ENCODE results near the gene ELF5.

- TF ChIP-seq CTCF (IDR thresholded peaks at IDR 0.05) (no peak), ZFX (IDR thresholded peaks at IDR 0.05; ENCODE audit: borderline replicate concordance) (no peak)
Measured at GRCh38 chr11:34540870-34541269, 27.3 kb upstream of the ELF5 start.
